ENCODE data around the gene GNG12. TPM values are rescaled to one million over a fixed set of nuclear protein-coding genes. Genes with fewer than 3 reads are reported as not detected.

GNG12 gene
- total and polyA plus RNA-seq, 9 of the 15 experiments (the other 6 are each of a cell fraction or from before 2014, with no cell fraction given) = 2.6 to 6.0 (median 4.1) TPM

- Histone ChIP-seq H2AFZ (ENCODE audit: low read depth, low read length) (no peak overlapping the region), H3K27ac (ENCODE audit: extremely low read depth, low read depth, low read length) (no peak overlapping the region), H3K27me3 (ENCODE audit: control insufficient read depth in 2 of 2, insufficient read depth in 2 of 2, low read length in 2 of 2) (peaks cover 13 to 15% of the 10 kb centered on the region in 2 experiments; a peak in 4 of 5 replicates), H3K9me3 (replicated peaks; ENCODE audit: control insufficient read depth, insufficient read depth, low read depth, low read length) (no peaks in the 10 kb centered on the region), H3K36me3 (ENCODE audit: control insufficient read depth, insufficient read depth, low read length) (no peaks in the 10 kb centered on the region), H3K4me1 (replicated peaks in 1 of 2; ENCODE audit: control insufficient read depth in 2 of 2, insufficient read depth in 2 of 2, low read length in 2 of 2) (no peaks in the 10 kb centered on the region), H4K20me1 (replicated peaks; ENCODE audit: control insufficient read depth, insufficient read depth, low read length) (no peaks in the 10 kb centered on the region), H3K4me3 (no peak overlapping the region), H3K4me2 (ENCODE audit: insufficient read depth, low read length) (no peak overlapping the region), H3K9ac (ENCODE audit: insufficient read depth in 1 of 2, low read depth in 2 of 2, low read length in 2 of 2) (no peak overlapping the region), H3K79me2 (ENCODE audit: control insufficient read depth, insufficient read depth, low read length) (no peaks in the 10 kb centered on the region), H3K9me1 (ENCODE audit: control insufficient read depth, insufficient read depth, low read length) (no peaks in the 10 kb centered on the region)
- ATAC-seq (no peak), DNase-seq (ENCODE audit: extremely low read depth in 1 of 4, low spot score in 3 of 4) (no peak), FAIRE-seq (no peak)
- WGBS (ENCODE audit: insufficient coverage, low coverage, missing lambda C conversion rate) = 4% methylated on average over 7 of the region's 7 CpGs
- no TSS peak for BruUV-seq (replicated peaks)
- ChIA-PET CTCF (ENCODE audit: low intra/inter-chr PET ratio) (no interaction called here), POLR2A (no interaction called here)
- in situ Hi-C loops (cut with MboI) (no loop called here), intact Hi-C loops (cut with micrococcal nuclease) (no loop called here)
- TF ChIP-seq DPF2 (IDR thresholded peaks at IDR 0.05) (no peak), CREB1 (IDR thresholded peaks at IDR 0.05) (no peak), CREB1 (CRISPR knock-in tag; IDR thresholded peaks at IDR 0.05) (no peak), GTF3C2 (IDR thresholded peaks at IDR 0.05; ENCODE audit: borderline replicate concordance, extremely low read depth, insufficient read length) (no peak), CEBPG (CRISPR knock-in tag; IDR thresholded peaks at IDR 0.05) (no peak), CEBPG (tag; conservative IDR thresholded peaks at IDR 0.05 in 1 of 2, IDR thresholded peaks at IDR 0.05 in 1 of 2) (0 out of 4 replicates have a peak, but pooled peaks of 1 of the 2 experiments have one; percentile 39), ATF1 (CRISPR knock-in tag; IDR thresholded peaks at IDR 0.05) (no peak), ATF1 (tag; IDR thresholded peaks at IDR 0.05) (no peak), ARID3A (IDR thresholded peaks at IDR 0.05; ENCODE audit: borderline replicate concordance, low read depth, low read length) (no peak)
These were observed 29.6 kb downstream of the GNG12 start for GRCh38 chr1:67803380-67804279.

Data from K562 (cell line).